ENCODE results near the gene RTBDN. TPM values are rescaled to one million over a fixed set of nuclear protein-coding genes. Genes with fewer than 3 reads are reported as not detected.

Gene RTBDN
- total RNA-seq, 1 donor from 2014 or later, result not detected

DNA sequence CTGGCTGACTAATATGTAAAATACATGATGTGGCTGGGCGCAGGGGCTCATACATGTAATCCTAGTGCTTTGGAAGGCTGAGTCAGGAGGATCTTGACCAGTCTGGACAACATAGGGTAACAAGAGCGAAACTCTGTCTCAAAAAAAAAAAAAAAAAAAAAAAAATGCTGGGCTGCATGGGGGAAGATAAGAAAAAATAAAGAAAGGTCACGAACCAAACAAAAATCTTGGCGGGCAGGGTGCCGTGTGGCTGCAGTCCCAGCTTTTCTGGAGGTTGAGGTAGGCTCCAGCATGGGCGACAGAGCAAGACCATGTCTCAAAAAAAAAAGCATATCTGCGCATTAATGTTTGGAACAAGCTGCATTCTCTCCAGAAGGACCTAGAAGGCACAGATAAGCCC is 19.3 kb downstream of the RTBDN start:
- no peaks in the 10 kb centered on the region for H3K27me3 Mint-ChIP-seq
- H3K9me3 Mint-ChIP-seq, result no peaks in the 10 kb centered on the region
- H3K4me3 Mint-ChIP-seq, result no peak overlapping the region
- no peaks in the 10 kb centered on the region for H3K36me3 Mint-ChIP-seq
- no peak overlapping the region for H3K27ac Mint-ChIP-seq
- no peak for DNase-seq (ENCODE audit: extremely low spot score, unreplicated experiment)
- TF ChIP-seq, protein P1, sequence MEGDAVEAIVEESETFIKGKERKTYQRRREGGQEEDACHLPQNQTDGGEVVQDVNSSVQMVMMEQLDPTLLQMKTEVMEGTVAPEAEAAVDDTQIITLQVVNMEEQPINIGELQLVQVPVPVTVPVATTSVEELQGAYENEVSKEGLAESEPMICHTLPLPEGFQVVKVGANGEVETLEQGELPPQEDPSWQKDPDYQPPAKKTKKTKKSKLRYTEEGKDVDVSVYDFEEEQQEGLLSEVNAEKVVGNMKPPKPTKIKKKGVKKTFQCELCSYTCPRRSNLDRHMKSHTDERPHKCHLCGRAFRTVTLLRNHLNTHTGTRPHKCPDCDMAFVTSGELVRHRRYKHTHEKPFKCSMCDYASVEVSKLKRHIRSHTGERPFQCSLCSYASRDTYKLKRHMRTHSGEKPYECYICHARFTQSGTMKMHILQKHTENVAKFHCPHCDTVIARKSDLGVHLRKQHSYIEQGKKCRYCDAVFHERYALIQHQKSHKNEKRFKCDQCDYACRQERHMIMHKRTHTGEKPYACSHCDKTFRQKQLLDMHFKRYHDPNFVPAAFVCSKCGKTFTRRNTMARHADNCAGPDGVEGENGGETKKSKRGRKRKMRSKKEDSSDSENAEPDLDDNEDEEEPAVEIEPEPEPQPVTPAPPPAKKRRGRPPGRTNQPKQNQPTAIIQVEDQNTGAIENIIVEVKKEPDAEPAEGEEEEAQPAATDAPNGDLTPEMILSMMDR (conservative IDR thresholded peaks at IDR 0.05), result no peak
- H3K4me1 Mint-ChIP-seq (ENCODE audit: unreplicated experiment), result no peaks in the 10 kb centered on the region

DNA sequence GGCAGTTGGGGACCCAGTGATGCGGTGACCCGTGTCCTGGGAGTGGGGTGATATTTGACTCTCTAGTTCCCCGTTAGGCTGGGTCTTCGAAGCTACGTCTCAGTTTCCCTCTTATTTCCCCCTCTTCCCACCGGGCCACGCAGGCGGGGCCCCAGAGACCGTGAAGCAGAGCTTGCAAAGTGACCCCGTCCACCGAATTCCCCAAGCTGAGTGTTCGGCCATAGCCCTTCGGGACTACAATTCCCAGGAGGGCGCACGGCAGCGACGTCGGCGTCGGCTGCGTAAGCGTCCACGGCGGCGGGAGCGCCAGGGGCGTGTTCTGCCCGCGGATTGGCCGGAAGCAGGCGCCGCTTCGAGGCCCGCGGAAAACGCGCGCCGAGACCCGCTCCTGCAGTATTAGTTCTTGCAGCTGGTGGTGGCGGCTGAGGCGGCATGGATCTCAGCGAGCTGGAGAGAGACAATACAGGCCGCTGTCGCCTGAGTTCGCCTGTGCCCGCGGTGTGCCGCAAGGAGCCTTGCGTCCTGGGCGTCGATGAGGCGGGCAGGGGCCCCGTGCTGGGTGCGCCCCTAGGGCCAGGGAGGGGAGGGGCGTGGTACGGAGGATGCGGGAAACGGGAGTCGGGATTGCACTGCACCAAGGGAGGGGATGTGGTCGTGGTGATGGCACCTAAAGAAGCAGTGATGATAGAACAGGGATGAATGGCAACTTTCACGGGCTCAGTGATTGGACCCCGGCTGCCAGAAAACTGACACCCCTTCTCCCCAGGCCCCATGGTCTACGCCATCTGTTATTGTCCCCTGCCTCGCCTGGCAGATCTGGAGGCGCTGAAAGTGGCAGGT is 27.9 kb downstream of the RTBDN start, which contains the start of gene RNASEH2A:
Gene RNASEH2A, plus strand, starts transcription at position 343 of the 840 bp plus-strand sequence. Its CDS starts 90 bp downstream, at position 433.
- TF ChIP-seq, protein P1 (conservative IDR thresholded peaks at IDR 0.05), result peak; percentile 24
- Mint-ChIP-seq H3K27me3 (peaks cover 3% of the 10 kb centered on the region), H3K36me3 (peaks cover 5% of the 10 kb centered on the region), H3K4me3 (peak within 1 kb of the TSS; percentile 96), H3K4me1 (ENCODE audit: unreplicated experiment) (peaks cover 15% of the 10 kb centered on the region), H3K27ac (peak within 1 kb of the TSS; percentile 88), H3K9me3 (no peaks in the 10 kb centered on the region)
- peak; percentile 92 for DNase-seq (ENCODE audit: extremely low spot score, unreplicated experiment)

DNA sequence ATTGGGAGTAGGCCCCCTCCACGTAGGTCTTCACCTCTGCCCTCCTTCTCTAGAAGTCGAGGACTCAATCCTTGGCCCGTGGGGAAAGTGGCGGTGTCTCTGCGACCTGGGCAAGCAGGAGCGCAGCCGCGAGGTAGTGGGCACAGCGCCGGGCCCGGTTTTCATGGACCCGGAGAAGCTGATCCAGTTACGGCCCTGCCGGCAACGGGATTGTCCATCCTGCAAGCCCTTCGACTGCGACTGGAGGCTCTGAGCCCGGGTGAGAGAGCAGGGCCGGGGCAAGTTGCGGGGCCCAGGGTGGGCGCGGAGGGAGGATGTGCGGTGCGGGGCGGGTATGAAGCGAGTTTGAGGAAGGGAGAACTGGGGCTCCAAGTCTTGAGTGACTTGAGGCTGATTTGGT is 30.3 kb downstream of the RTBDN start:
- TF ChIP-seq, protein P1 (conservative IDR thresholded peaks at IDR 0.05), result no peak
- DNase-seq (ENCODE audit: extremely low spot score, unreplicated experiment), result no peak
- Mint-ChIP-seq H3K27me3 (peaks cover 3% of the 10 kb centered on the region), H3K27ac (no peak overlapping the region), H3K9me3 (no peaks in the 10 kb centered on the region), H3K4me1 (ENCODE audit: unreplicated experiment) (peaks cover 22% of the 10 kb centered on the region), H3K4me3 (no peak overlapping the region), H3K36me3 (peaks cover 5% of the 10 kb centered on the region)

DNA sequence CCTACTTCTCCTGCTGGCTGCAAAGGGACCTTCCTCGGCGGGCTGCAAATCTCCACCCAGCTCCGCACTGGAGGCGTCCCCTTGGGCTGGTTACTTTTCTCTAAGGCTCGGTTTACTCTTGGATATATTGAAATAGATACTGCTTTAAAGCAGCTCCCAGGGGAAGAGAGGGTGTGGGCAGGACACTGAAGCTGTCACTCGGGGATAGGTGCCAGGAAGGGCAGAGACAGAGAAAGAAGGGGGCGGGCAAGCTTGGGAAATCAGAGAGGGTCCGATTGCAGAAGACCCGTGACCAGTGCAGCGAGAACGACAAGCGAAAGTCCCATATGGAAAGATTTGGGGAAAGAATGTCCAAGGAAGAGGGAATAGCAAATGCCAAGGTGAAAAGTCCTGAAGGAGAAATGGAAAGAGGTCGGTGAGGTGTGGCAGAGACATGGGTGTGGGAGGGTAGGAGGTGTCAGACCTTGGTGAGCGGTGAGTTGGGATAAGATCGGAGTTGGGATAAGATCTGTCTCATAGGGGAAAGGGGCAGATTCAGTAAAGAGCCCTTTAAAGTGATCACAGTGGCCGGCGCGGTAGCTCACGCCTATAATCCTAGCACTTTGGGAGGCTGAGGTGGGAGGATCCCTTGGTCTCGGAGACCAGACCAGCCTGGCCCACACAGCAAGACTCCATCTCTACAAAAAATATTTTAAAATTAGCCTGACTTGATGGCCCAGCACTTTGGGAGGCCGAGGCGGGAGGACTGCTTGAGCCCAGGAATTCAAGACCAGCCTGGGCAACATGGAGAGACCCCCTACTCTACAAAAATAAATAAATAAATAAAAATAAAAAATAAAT is 31.9 kb downstream of the RTBDN start:
- no peak for DNase-seq (ENCODE audit: extremely low spot score, unreplicated experiment)
- Mint-ChIP-seq H3K9me3 (no peaks in the 10 kb centered on the region), H3K4me3 (peak overlapping the region; percentile 93), H3K36me3 (no peaks in the 10 kb centered on the region), H3K27ac (peak overlapping the region; percentile 78), H3K4me1 (ENCODE audit: unreplicated experiment) (peaks cover 22% of the 10 kb centered on the region), H3K27me3 (peaks cover 3% of the 10 kb centered on the region)
- TF ChIP-seq, protein P1 (conservative IDR thresholded peaks at IDR 0.05), result no peak

DNA sequence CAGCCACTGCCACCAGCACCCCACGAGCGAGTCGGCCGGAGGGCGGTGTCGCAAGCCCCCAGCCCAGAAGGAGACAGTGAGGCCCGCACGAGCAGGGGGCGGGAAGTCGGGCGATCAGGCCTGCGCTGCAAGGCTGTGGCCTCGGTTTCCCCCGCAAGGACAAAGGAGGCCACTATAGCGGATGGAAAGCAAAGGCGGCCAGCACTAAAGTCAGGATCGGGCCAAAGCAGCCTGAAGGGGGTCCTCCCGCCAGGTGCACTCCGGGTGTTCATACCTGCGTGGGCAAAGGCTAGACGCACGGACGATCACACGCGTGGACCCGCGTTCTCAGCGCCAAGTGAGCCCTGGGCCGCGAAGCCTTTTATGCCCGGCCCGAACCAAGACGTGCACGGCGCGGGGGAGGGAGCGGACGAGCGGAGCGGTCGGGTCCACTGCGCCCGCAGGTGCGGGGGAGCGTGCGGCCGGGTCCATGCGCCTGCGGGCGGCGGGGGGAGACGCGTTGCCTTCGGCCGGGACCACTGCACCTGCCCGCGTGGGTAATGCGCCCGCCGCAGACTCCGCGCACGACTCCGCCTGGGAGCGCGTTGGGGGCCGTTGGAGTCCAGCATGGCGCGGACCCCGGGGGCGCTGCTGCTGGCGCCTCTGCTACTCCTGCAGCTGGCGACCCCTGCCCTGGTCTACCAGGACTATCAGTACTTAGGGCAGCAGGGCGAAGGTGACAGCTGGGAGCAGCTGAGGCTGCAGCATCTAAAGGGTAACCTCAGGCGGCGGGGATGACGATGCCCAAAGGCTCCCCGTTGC is 32.7 kb downstream of the RTBDN start, which contains the start of the genes PRDX2 and THSD8:
Gene PRDX2, minus strand, starts transcription at position 335 of the 801 bp plus-strand sequence. CDS start 539 bp downstream, outside the sequence.
Gene THSD8, plus strand, starts transcription at position 604 of the 801 bp plus-strand sequence. Its CDS starts 3 bp downstream, at position 607.
- H3K4me1 Mint-ChIP-seq (ENCODE audit: unreplicated experiment), result peaks cover 22% of the 10 kb centered on the region
- H3K36me3 Mint-ChIP-seq, result peaks cover 1% of the 10 kb centered on the region
- peak; percentile 89 for DNase-seq (ENCODE audit: extremely low spot score, unreplicated experiment)
- TF ChIP-seq, protein P1 (conservative IDR thresholded peaks at IDR 0.05), result peak; percentile 10
- H3K27me3 Mint-ChIP-seq, result peaks cover 3% of the 10 kb centered on the region
- peak within 1 kb of the TSS; percentile 93 for H3K4me3 Mint-ChIP-seq
- H3K9me3 Mint-ChIP-seq, result no peaks in the 10 kb centered on the region
- peak within 1 kb of the TSS; percentile 81 for H3K27ac Mint-ChIP-seq

Measured in type B pancreatic cell (in vitro differentiated cells).